ENCODE data around the gene RARG.

DNA sequence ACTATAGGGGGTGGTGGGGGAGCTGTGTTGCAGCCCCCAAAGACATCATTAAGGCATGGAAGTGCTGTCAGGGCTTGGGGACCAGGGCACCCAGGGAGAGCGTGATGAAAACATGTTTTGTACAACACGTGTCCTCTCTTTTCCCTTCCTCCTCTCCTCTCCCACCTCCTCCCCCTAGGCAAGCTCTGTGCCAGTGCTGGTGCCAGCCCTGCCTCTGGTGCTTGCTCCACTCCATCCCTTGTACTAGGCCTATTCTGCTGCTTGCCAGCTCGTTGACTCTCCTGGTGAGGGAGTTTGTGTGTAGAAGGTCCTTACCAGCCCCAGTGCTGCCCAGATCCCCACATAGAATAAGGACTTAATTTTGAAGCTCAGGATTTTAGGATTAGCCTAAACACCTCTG, 3.2 kb upstream of the RARG start:
- no peak for TF ChIP-seq CTCF (IDR thresholded peaks at IDR 0.05)
- no peak for TF ChIP-seq ZFX (IDR thresholded peaks at IDR 0.05; ENCODE audit: borderline replicate concordance)

Measured in 22Rv1 (cell line).